Spinal cord (tissue), 10 donors: ENCODE data around the gene NT5E. TPM values are rescaled to one million over a fixed set of nuclear protein-coding genes. Genes with fewer than 3 reads are reported as not detected.

Experiments used
- DNase-seq, 6 donors: peaks; one replicate each; pipeline versions ENCODE4 v3.0.0 to v3.0.0-alpha.2; 2013 to 2015; ENCODE audit warnings: low spot score in 6 of 6, low read depth in 4 of 6
- H3K27ac ChIP-seq: one replicate; pipeline ENCODE4 v1.5.1; 2013; ENCODE audit warnings: low read depth, low read length, control low read depth
- H3K27me3 ChIP-seq: one replicate; pipeline ENCODE4 v1.6.1; 2013; ENCODE audit warnings: low read length; ENCODE audit not compliant: control insufficient read depth, insufficient read depth
- H3K36me3 ChIP-seq: one replicate; pipeline ENCODE4 v1.6.1; 2013; ENCODE audit warnings: low read length; ENCODE audit not compliant: control insufficient read depth, insufficient read depth
- H3K4me1 ChIP-seq: one replicate; pipeline ENCODE4 v1.6.1; 2013; ENCODE audit warnings: low read length; ENCODE audit not compliant: control insufficient read depth, insufficient read depth
- H3K4me3 ChIP-seq: one replicate; pipeline ENCODE4 v1.5.1; 2013; ENCODE audit warnings: low read depth, low read length, control low read depth
- H3K9me3 ChIP-seq: one replicate; pipeline ENCODE4 v1.6.1; 2013; ENCODE audit warnings: low read length; ENCODE audit not compliant: control insufficient read depth, insufficient read depth
- WGBS: methylation state at CpG from one replicate; pipeline ENCODE4 v1.1.5; 2013; ENCODE audit warnings: missing lambda C conversion rate; ENCODE audit not compliant: insufficient coverage; 5-methylcytosine and 5-hydroxymethylcytosine counted together
- polyA plus RNA-seq, 2 donors: library from polyadenylated mRNA; unstranded; fragments of 120-200 nt; gene quantifications; one replicate each; pipeline ENCODE4 v1.2.1, GENCODE V29; 2013; ENCODE audit not compliant: insufficient read length in 2 of 2
- total RNA-seq, 2 donors: library from RNA; depleted of rRNA in 1 of 2; stranded (reverse); fragments of 120-200 nt in 1 of 2; fragments of >200 nt in 1 of 2; gene quantifications; one replicate each; pipeline versions ENCODE4 v1.2.3 to v1.2.4, GENCODE V29; 2013 to 2014
- donor health status: healthy.

The NT5E gene
- total and polyA plus RNA-seq, 4 donors, result 13.0 to 18.8 (median 16.7) TPM

DNA sequence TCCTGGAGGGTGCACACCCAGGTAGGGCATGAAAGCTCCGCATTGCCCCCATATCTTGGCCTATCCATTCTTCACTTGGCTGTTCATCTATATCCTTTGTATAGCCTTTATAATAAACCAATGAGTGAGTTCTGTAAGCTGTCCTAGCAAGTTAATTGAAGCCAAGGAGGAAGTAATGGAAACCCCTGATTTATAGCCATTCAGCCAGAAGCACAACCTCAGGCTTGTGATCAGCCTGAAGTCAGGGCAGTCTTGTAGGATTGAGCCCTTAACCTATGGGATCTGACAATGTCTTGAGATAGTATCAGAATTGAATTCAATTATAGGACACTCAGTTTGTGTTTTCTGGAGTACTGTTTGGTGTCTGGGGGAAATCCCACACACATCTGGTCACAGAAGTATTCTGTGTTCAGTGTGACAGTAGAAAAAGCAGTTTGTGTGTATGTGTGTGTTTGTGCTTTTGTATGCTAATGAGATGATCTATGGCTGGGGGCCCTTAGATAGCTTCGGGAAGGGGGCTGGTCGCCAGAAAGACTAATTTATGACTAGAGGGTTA lies 5.7 kb downstream of the NT5E start:
- Histone ChIP-seq H3K27ac (no peak overlapping the region), H3K4me1 (peaks cover under 1% of the 10 kb centered on the region), H3K4me3 (no peak overlapping the region), H3K9me3 (no peaks in the 10 kb centered on the region), H3K27me3 (peaks cover 17% of the 10 kb centered on the region), H3K36me3 (no peaks in the 10 kb centered on the region)
- WGBS, result no CpG with 5 or more reads among the region's 3 CpGs
- DNase-seq, result no peak

DNA sequence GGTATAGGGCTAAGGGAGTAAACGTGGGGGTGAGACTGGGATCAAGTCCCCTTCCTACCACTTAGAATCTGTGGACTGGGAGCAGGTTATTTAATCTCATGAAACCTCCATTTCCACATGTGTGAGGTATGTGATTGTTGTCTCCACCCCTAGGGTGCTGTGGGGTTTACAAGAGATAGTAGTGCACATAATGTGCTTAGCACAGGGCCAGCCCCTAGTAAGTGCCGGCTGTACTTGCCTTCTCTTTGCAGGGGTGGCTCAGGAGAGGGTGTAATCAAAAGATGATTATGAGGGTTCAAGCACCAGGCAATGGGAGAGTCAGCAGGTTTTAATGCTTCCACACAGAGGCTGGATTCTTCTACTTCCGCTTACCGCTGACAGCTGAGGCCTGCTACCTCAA lies 6.9 kb downstream of the NT5E start:
- no peaks in the 10 kb centered on the region for H3K9me3 ChIP-seq
- peaks cover 5% of the 10 kb centered on the region for H3K27me3 ChIP-seq
- DNase-seq, result no peak
- no peak overlapping the region for H3K4me3 ChIP-seq
- H3K27ac ChIP-seq, result no peak overlapping the region
- H3K36me3 ChIP-seq, result no peaks in the 10 kb centered on the region
- WGBS, result 88% methylated on average over 3 of the region's 4 CpGs
- peaks cover 7% of the 10 kb centered on the region for H3K4me1 ChIP-seq

DNA sequence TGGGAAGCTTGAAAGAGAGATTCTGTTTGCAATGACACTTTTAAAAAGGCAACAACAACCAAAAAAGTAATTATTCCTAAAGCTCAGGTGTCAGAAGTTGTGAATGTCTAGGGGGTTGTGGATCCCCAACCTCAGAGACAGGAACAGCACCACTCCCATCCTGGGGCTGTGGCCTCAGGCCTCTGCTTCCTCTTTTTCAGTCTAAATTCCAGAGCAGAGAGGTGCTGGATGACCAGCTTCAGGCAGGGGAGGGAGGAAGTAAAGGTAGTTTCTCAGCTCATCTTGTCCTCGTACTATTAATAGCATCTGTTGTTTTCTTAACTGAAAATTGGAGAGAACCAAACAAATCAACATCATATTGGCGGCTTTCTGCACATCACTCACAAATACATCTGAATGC lies 8.3 kb downstream of the NT5E start:
- H3K27me3 ChIP-seq, result peaks cover 4% of the 10 kb centered on the region
- no peak for DNase-seq
- H3K36me3 ChIP-seq, result no peaks in the 10 kb centered on the region
- H3K9me3 ChIP-seq, result no peaks in the 10 kb centered on the region
- no peak overlapping the region for H3K27ac ChIP-seq
- H3K4me3 ChIP-seq, result no peak overlapping the region
- WGBS, result 83% methylated on average over 1 of the region's 2 CpGs
- peaks cover 13% of the 10 kb centered on the region for H3K4me1 ChIP-seq

DNA sequence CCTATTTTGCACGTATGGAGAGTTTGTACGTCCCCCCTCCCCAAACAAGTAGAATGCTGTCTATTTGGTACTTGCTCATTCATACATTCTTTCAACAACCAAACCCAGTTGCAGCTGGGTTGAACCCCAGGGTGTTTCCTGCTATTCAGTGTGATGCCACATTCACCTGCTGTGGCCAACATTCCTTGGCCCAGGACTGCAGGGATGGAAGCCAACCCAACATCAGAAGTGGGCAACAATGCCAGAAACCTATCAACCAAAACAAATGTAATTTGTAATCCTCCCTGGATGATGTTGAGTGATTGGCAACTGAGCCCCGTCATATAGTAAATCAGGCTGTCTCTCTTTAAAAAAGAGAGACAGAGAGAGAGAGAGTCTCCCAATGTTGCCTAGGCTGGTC lies 8.9 kb downstream of the NT5E start:
- Histone ChIP-seq H3K27me3 (peaks cover 4% of the 10 kb centered on the region), H3K4me3 (no peak overlapping the region), H3K4me1 (peaks cover 13% of the 10 kb centered on the region), H3K9me3 (no peaks in the 10 kb centered on the region), H3K36me3 (no peaks in the 10 kb centered on the region), H3K27ac (no peak overlapping the region)
- DNase-seq, result peak in 2 of 6 donors; percentile 5 to 29
- 83% methylated on average over 1 of the region's 3 CpGs for WGBS

DNA sequence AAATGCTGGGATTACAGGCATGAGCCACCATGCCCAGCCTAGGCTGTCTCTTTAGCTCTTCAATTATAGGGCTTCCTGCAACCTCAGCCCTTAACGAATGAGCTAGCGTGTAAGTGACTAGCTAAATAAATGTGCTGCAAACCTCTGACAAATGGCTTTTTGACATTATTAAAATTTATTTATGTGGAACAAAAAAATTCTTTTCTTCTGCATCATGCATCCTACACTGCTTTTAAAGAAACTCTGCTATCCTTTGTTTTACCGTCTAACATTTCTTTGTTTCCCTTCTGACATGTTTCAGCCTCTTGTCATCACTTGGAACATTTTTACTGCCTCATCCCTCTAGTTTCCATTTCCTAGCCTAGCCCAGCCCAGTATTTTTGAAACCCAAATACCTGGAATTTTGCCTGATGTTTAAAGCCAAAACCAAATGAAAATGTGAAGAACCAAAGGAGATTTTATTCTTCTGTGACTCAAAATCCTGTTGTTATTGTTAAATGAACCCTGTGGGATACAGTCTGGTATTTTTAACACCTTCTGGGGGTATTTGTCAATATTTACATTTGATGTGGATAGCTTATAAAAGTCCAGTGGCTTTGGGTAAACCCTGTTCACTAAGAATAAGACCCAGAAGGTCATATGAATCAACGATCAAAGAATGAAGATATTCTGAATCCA lies 9.5 kb downstream of the NT5E start:
- H3K27me3 ChIP-seq, result peaks cover 4% of the 10 kb centered on the region
- H3K4me3 ChIP-seq, result no peak overlapping the region
- no peaks in the 10 kb centered on the region for H3K9me3 ChIP-seq
- no peak overlapping the region for H3K27ac ChIP-seq
- 50% methylated on average over 1 of the region's 4 CpGs for WGBS
- no peaks in the 10 kb centered on the region for H3K36me3 ChIP-seq
- peak in 1 of 6 donors; percentile 40 for DNase-seq
- H3K4me1 ChIP-seq, result peaks cover 16% of the 10 kb centered on the region

DNA sequence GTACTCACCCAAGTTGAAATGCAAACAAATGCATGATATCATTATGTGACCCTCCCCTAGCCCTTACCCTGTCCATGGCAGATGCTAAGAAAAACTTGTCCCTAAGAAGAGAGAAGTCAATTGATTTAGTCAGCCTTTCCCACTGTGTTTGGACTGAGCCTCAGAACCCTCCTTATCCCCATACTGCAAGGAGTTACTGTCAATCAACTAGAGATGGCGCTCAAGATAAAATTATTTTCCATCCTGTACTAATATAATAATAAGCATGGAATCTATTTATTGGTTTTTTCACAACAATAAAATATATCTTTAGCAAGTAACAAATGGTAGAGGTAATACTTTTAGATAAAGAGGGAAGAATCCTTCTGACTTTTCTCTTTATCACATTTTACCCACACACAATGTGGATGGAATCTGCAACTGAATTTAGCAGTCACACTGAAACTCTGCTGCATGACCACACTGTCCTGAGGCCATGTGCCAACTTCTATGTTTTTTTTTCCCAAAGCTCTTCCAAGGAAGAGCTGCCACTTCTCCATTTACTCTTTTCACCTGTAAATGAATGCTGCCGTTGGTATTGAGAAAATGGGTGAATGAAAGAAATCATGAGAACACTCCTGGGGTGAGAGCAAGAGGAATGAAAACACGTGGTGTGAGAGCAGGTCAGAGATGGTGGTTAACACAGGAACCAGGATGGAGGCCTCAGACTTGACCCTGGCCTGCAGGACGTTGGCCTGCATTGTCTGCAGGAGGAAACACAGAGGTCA lies 10.5 kb downstream of the NT5E start:
- H3K4me1 ChIP-seq, result peaks cover 16% of the 10 kb centered on the region
- H3K27ac ChIP-seq, result no peak overlapping the region
- H3K4me3 ChIP-seq, result no peak overlapping the region
- H3K9me3 ChIP-seq, result no peaks in the 10 kb centered on the region
- H3K27me3 ChIP-seq, result no peaks in the 10 kb centered on the region
- H3K36me3 ChIP-seq, result no peaks in the 10 kb centered on the region
- WGBS, result 19% methylated on average over 2 of the region's 4 CpGs
- DNase-seq, result no peak

DNA sequence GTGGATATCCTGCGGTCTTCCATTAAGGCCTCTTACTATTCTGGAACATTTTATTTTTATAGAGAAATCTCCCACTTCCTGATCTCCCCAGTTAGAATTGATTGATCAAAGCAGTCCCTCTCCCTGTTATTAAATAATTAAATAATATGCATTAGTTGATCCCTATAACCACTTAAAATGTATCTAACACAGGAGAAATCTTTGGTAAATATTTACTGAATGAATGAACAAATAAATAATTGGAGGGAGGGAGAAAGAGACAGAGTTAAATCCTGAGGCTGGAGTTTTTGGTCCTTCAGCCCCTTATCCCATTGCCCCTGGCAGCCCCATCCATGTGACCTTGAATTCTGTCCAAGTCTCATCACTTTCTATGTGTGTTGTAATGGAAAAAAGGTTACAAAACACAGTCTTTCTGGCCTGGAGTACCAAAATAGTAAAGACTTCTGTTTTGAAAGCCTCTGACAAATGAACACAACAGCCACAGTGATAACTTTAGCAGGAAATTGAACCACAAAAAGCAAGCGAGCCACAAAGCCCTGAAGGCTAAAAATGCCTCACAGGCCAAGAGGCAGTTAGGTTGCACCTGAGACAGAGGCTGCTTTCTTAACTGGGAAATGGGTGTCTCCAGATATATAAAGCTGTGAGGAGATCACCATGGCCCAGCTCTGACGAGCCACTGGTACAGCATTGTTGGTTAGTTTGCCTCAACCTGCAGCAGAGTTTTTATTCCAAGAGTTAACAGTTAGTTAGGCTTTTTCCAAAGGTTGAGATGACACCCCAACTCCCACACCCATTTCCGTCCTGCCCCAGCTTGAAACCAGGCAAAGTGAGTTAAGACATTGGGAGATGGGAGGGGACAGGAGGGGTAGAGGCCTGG lies 11.3 kb downstream of the NT5E start:
- H3K4me3 ChIP-seq, result no peak overlapping the region
- peak in 1 of 6 donors; percentile 18 for DNase-seq
- H3K27me3 ChIP-seq, result no peaks in the 10 kb centered on the region

DNA sequence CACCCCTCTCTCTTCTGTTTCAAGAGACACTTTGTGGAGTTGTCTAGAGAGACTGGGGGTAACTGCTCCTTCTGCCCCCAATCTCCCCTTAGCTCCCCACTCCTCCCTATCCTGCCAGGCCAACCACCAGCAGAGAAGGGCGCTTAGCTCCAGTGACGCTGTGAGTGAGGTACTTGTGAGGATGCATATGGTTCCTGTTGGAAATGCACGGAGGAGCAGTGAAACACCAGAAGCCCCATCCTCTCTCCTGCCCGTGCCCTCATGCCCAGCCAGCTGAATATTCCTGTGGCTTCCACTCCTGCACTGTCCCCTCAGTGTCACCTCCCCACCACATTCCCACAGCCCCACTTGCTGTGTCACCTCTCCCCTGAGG lies 11.9 kb downstream of the NT5E start:
- H3K27ac ChIP-seq, result peak overlapping the region; percentile 2
- peaks cover 16% of the 10 kb centered on the region for H3K4me1 ChIP-seq

More for the DNA sequence above, 11.3 kb downstream of the NT5E start:
- WGBS, result 40% methylated on average over 1 of the region's 4 CpGs
- Histone ChIP-seq H3K9me3 (no peaks in the 10 kb centered on the region), H3K36me3 (no peaks in the 10 kb centered on the region), H3K4me1 (peaks cover 16% of the 10 kb centered on the region), H3K27ac (peak overlapping the region; percentile 2)

DNA sequence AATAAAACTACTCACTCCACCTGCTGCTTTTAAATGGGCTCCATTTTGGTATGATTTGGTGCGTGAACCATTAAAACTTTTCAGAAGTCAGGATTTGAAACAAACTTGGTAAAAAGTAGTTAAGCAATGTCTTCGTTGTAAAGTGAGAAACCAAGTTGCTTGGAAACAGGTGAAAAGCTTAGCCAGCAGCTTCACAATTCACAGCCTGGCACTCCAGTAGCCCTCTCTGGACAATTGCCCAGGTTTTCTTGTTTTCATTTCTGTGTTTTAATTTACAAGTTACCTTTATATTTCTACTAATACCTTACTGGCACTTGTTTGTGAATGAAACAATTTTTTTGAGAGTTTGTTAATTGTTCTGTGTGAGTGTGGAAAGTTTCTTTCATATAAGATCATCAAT lies 12.8 kb downstream of the NT5E start:
- Histone ChIP-seq H3K36me3 (no peaks in the 10 kb centered on the region), H3K27me3 (no peaks in the 10 kb centered on the region), H3K27ac (no peak overlapping the region), H3K4me3 (no peak overlapping the region), H3K4me1 (peaks cover 16% of the 10 kb centered on the region), H3K9me3 (no peaks in the 10 kb centered on the region)
- 50% methylated on average over 2 of the region's 2 CpGs for WGBS
- peak in 1 of 6 donors; percentile 32 for DNase-seq

More for the DNA sequence above, 11.9 kb downstream of the NT5E start:
- no peak for DNase-seq
- no peaks in the 10 kb centered on the region for H3K27me3 ChIP-seq
- H3K4me3 ChIP-seq, result no peak overlapping the region
- no peaks in the 10 kb centered on the region for H3K9me3 ChIP-seq
- WGBS, result 83% methylated on average over 1 of the region's 4 CpGs
- H3K36me3 ChIP-seq, result no peaks in the 10 kb centered on the region
